ENCODE measurements around the gene UPF1. TPM values are rescaled to one million over a fixed set of nuclear protein-coding genes. Genes with fewer than 3 reads are reported as not detected.
"Not testable (repeated sequence)": the region's sequence is repeated elsewhere in the genome, so short reads cannot be mapped to it uniquely, and the experiment has no call there.

Gene UPF1
- total and polyA plus RNA-seq, 3 experiments from 2014 or later: 24.6 to 97.2 (median 96.8) TPM

- POLR2A ChIA-PET: no interaction called here
- Mint-ChIP-seq H3K36me3 (peaks cover 0 to 65% (median 7%) of the 10 kb centered on the region in 3 donors), H3K4me1 (peaks cover 19 to 34% (median 20%) of the 10 kb centered on the region in 3 donors), H3K4me3 (peak overlapping the region in 1 of 7 donors; percentile 70), H3K27me3 (peaks cover 0 to 2% of the 10 kb centered on the region in 2 donors), H3K27ac (peak overlapping the region in 1 of 8 donors; percentile 80), H3K9me3 (no peaks in the 10 kb centered on the region)
- Histone ChIP-seq H3K27ac (ENCODE audit: low read depth, low read length) (no peak overlapping the region), H3K27me3 (ENCODE audit: insufficient read depth, low read length, poor library complexity, severe bottlenecking) (no peaks in the 10 kb centered on the region), H3K36me3 (ENCODE audit: insufficient read depth, low read length) (peaks cover 1% of the 10 kb centered on the region), H3K4me3 (ENCODE audit: low read length) (no peak overlapping the region), H3K9me3 (ENCODE audit: low read length) (no peaks in the 10 kb centered on the region), H3K4me1 (ENCODE audit: insufficient read depth, low read length) (peaks cover 5% of the 10 kb centered on the region)
- CTCF ChIA-PET: interaction anchor here (1.2 kb wide), 1 partner anchor 17 kb away, joined by 3 read pairs; no protein-coding TSS in a partner anchor
- DNase-seq: no peak
Observed at GRCh38 chr19:18912933-18913332, 81.2 kb downstream of the UPF1 start.

GRCh38 chr19:18913466-18913865, 81.7 kb downstream of the UPF1 start:
- Mint-ChIP-seq H3K36me3 (peaks cover 0 to 62% (median 7%) of the 10 kb centered on the region in 3 donors), H3K27ac (no peak overlapping the region)
- no peaks in the 10 kb centered on the region for H3K36me3 ChIP-seq (ENCODE audit: insufficient read depth, low read length)

GRCh38 chr19:18915639-18916038, 83.9 kb downstream of the UPF1 start:
- H3K36me3 ChIP-seq (ENCODE audit: insufficient read depth, low read length): no peaks in the 10 kb centered on the region
- ChIA-PET POLR2A (no interaction called here), CTCF (no interaction called here)
- no peaks in the 10 kb centered on the region for H3K27me3 ChIP-seq (ENCODE audit: insufficient read depth, low read length, poor library complexity, severe bottlenecking)
- H3K27ac Mint-ChIP-seq: peak overlapping the region in 4 of 8 donors; percentile 20 to 63 (median 42)
- H3K36me3 Mint-ChIP-seq: peaks cover 0 to 60% (median 2%) of the 10 kb centered on the region in 3 donors
- H3K9me3 ChIP-seq (ENCODE audit: low read length): no peaks in the 10 kb centered on the region
- DNase-seq: no peak
- no peak overlapping the region for H3K27ac ChIP-seq (ENCODE audit: low read depth, low read length)
- no peak overlapping the region for H3K4me3 ChIP-seq (ENCODE audit: low read length)
- peak overlapping the region in 4 of 7 donors; percentile 43 to 68 (median 54) for H3K4me3 Mint-ChIP-seq
- peaks cover 38 to 58% (median 44%) of the 10 kb centered on the region in 3 donors for H3K4me1 Mint-ChIP-seq
- H3K9me3 Mint-ChIP-seq: no peaks in the 10 kb centered on the region
- peaks cover 22% of the 10 kb centered on the region for H3K4me1 ChIP-seq (ENCODE audit: insufficient read depth, low read length)
- peaks cover 0 to 2% of the 10 kb centered on the region in 2 donors for H3K27me3 Mint-ChIP-seq

More at GRCh38 chr19:18913466-18913865, 81.7 kb downstream of the UPF1 start:
- Histone ChIP-seq H3K27ac (ENCODE audit: low read depth, low read length) (no peak overlapping the region), H3K4me3 (ENCODE audit: low read length) (no peak overlapping the region), H3K27me3 (ENCODE audit: insufficient read depth, low read length, poor library complexity, severe bottlenecking) (no peaks in the 10 kb centered on the region), H3K9me3 (ENCODE audit: low read length) (no peaks in the 10 kb centered on the region), H3K4me1 (ENCODE audit: insufficient read depth, low read length) (peaks cover 10% of the 10 kb centered on the region)
- ChIA-PET POLR2A (no interaction called here), CTCF (interaction anchor here (1.2 kb wide), 1 partner anchor 16 kb away, joined by 3 read pairs; no protein-coding TSS in a partner anchor)
- no peak overlapping the region for H3K4me3 Mint-ChIP-seq
- peaks cover 0 to 2% of the 10 kb centered on the region in 2 donors for H3K27me3 Mint-ChIP-seq
- peaks cover 24 to 39% (median 24%) of the 10 kb centered on the region in 3 donors for H3K4me1 Mint-ChIP-seq
- no peak for DNase-seq
- no peaks in the 10 kb centered on the region for H3K9me3 Mint-ChIP-seq

- H3K9me3 Mint-ChIP-seq; H3K27me3 ChIP-seq (ENCODE audit: insufficient read depth, low read length, poor library complexity, severe bottlenecking); H3K27ac ChIP-seq (ENCODE audit: low read depth, low read length); H3K9me3 ChIP-seq (ENCODE audit: low read length); DNase-seq; CTCF ChIA-PET; H3K27me3 Mint-ChIP-seq; H3K36me3 ChIP-seq (ENCODE audit: insufficient read depth, low read length); H3K4me3 ChIP-seq (ENCODE audit: low read length): not testable (repeated sequence)
- H3K4me1 ChIP-seq (ENCODE audit: insufficient read depth, low read length): peaks cover 25% of the 10 kb centered on the region
- POLR2A ChIA-PET: interaction anchor here (0.7 kb wide), 2 partner anchors 73 to 170 kb away, joined by 4 to 6 read pairs; no protein-coding TSS in a partner anchor
- H3K27ac Mint-ChIP-seq: peak overlapping the region in 7 of 8 donors; percentile 46 to 98 (median 70)
- peaks cover 42 to 63% (median 48%) of the 10 kb centered on the region in 3 donors for H3K4me1 Mint-ChIP-seq
- peaks cover 0 to 64% (median 6%) of the 10 kb centered on the region in 3 donors for H3K36me3 Mint-ChIP-seq
- H3K4me3 Mint-ChIP-seq: peak overlapping the region; percentile 55 to 95 (median 77)
Observed at GRCh38 chr19:18917593-18917992, 85.8 kb downstream of the UPF1 start.

Other genes starting within 250 kb of the UPF1 start
- gene REX1BD, start 243.2 kb upstream of the UPF1 start, total RNA-seq: 100 to 1,000 TPM; 107 to 110 TPM
- 169 TPM for gene REX1BD, start 243.2 kb upstream of the UPF1 start, polyA plus RNA-seq
- not detected for gene CRLF1, start 225.2 kb upstream of the UPF1 start, total RNA-seq
- gene CRLF1, start 225.2 kb upstream of the UPF1 start, polyA plus RNA-seq: not detected
- gene TMEM59L, start 219.1 kb upstream of the UPF1 start, total RNA-seq: not detected
- gene TMEM59L, start 219.1 kb upstream of the UPF1 start, polyA plus RNA-seq: not detected
- gene KLHL26, start 194.9 kb upstream of the UPF1 start, total RNA-seq: 10 to 100 TPM; 12.4 to 12.8 TPM
- 5.1 TPM for gene KLHL26, start 194.9 kb upstream of the UPF1 start, polyA plus RNA-seq
- gene CRTC1, start 148.3 kb upstream of the UPF1 start, total RNA-seq: 1 to 10 TPM; 6.7 to 7.1 TPM
- gene CRTC1, start 148.3 kb upstream of the UPF1 start, polyA plus RNA-seq: 1.3 TPM
- gene COMP, start 40.7 kb upstream of the UPF1 start, total RNA-seq: not detected
- not detected for gene COMP, start 40.7 kb upstream of the UPF1 start, polyA plus RNA-seq
- not detected for gene CERS1, start 64.2 kb downstream of the UPF1 start, total RNA-seq
- gene CERS1, start 64.2 kb downstream of the UPF1 start, polyA plus RNA-seq: not detected
- 100 to 1,000 TPM; 177 to 184 TPM for gene COPE, start 87.4 kb downstream of the UPF1 start, total RNA-seq
- 300 TPM for gene COPE, start 87.4 kb downstream of the UPF1 start, polyA plus RNA-seq
- gene DDX49, start 87.8 kb downstream of the UPF1 start, total RNA-seq: 10 to 100 TPM; 92.5 to 95.1 TPM
- gene DDX49, start 87.8 kb downstream of the UPF1 start, polyA plus RNA-seq: 28.5 TPM
- 1 to 10 TPM; 1.2 to 1.3 TPM for gene HOMER3, start 109.3 kb downstream of the UPF1 start, total RNA-seq
- gene HOMER3, start 109.3 kb downstream of the UPF1 start, polyA plus RNA-seq: 0.58 TPM
- gene SUGP2, start 201.6 kb downstream of the UPF1 start, total RNA-seq: 10 to 100 TPM; 77.6 to 81.2 TPM
- gene SUGP2, start 201.6 kb downstream of the UPF1 start, polyA plus RNA-seq: 10.0 TPM
- 10 to 100 TPM; 57.6 to 61.9 TPM for gene ARMC6, start 201.6 kb downstream of the UPF1 start, total RNA-seq
- gene ARMC6, start 201.6 kb downstream of the UPF1 start, polyA plus RNA-seq: 34.1 TPM
- 10 to 100 TPM; 10.4 to 11.3 TPM for gene SLC25A42, start 232.0 kb downstream of the UPF1 start, total RNA-seq
- 19.3 TPM for gene SLC25A42, start 232.0 kb downstream of the UPF1 start, polyA plus RNA-seq